ENCODE measurements around the gene USP48.

Gene USP48

DNA sequence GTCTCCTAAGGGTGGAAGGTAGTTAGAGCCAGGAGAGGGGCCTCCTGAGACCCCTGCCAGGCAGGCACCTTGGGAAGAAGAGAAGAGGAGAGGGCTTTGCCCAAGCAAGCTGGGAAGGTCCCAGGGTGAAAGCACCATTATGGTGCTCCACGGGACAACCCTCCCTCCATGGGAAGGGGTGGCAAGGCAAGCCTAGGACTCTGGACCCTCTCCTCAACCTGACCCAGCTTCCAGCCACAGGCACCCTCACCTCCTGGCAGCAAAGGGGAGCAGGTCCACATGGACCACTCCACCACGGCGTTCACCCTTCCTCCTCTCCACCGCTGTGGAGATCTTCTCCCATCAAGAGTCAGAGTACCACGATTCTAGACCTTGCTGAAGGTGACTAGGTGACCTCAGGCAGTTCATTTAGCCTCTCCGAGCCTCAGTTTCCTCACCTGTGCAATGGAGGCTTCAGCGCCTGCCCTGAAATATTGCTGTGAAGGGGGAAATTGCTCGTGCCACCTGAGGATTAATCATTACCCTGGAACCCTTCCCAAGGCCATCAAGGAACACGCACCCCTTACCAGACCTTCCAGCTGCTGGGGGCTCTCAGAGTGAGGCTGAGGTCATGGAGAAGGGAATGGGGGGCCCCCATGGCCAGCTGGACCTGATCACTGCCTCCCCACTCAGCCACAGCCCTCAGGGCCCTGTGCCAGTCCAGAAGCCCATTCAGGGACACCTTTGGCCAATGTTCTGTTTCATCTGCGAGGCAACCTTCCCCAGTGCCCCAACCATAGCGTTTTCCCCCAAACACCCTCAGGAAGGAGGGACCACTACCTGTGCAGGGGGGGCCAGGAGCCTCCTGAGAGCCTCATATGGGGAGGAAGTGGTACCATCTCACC is 115.4 kb downstream of the USP48 start:
- H3K4me3 ChIP-seq (replicated peaks in 1 of 2; ENCODE audit: low read depth in 2 of 2, low read length in 2 of 2), result no peak overlapping the region
- TF ChIP-seq, protein P1, sequence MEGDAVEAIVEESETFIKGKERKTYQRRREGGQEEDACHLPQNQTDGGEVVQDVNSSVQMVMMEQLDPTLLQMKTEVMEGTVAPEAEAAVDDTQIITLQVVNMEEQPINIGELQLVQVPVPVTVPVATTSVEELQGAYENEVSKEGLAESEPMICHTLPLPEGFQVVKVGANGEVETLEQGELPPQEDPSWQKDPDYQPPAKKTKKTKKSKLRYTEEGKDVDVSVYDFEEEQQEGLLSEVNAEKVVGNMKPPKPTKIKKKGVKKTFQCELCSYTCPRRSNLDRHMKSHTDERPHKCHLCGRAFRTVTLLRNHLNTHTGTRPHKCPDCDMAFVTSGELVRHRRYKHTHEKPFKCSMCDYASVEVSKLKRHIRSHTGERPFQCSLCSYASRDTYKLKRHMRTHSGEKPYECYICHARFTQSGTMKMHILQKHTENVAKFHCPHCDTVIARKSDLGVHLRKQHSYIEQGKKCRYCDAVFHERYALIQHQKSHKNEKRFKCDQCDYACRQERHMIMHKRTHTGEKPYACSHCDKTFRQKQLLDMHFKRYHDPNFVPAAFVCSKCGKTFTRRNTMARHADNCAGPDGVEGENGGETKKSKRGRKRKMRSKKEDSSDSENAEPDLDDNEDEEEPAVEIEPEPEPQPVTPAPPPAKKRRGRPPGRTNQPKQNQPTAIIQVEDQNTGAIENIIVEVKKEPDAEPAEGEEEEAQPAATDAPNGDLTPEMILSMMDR (IDR thresholded peaks at IDR 0.05; ENCODE audit: low read depth, low read length), result no peak
- no peak for DNase-seq (ENCODE audit: low read depth in 2 of 2)

DNA sequence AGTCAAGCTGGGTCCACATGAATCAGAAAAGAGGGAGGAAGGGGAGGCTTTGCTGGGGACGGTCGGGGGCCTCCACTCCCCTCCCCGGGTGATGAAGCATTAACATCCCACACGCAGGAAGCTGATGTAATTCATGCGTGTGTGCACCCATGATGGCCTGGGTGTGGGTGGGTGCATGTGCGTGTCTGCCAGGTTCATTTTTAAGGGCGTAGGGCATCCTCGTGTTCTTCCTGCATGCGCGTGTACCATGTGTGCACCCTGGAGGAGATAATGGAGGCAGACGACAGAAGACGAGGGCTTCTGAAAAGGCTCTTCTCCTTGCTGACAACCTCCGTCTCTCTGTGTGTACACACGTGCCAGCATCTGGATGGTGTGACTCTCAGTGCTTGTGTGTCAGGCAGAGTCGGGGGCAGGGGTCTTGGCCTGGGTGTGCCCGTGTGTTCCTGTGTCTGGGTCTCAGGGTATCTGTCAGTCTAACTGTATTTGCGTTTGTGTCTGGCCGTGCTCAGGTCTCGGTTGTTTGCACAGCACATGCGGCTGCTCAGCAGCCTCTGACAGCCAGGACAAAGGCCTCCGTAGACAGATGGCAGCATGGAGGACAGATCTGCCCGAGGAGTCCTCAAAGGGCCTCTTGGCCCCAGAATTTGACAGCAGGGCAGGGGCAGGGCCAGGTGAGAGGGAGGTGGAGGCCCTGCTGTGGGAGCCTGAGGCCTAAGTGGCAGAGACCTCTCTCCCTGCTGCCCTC is 116.2 kb downstream of the USP48 start:
- TF ChIP-seq, protein P1 (IDR thresholded peaks at IDR 0.05; ENCODE audit: low read depth, low read length), result no peak
- no peak overlapping the region for H3K4me3 ChIP-seq (replicated peaks in 1 of 2; ENCODE audit: low read depth in 2 of 2, low read length in 2 of 2)
- DNase-seq (ENCODE audit: low read depth in 2 of 2), result no peak

DNA sequence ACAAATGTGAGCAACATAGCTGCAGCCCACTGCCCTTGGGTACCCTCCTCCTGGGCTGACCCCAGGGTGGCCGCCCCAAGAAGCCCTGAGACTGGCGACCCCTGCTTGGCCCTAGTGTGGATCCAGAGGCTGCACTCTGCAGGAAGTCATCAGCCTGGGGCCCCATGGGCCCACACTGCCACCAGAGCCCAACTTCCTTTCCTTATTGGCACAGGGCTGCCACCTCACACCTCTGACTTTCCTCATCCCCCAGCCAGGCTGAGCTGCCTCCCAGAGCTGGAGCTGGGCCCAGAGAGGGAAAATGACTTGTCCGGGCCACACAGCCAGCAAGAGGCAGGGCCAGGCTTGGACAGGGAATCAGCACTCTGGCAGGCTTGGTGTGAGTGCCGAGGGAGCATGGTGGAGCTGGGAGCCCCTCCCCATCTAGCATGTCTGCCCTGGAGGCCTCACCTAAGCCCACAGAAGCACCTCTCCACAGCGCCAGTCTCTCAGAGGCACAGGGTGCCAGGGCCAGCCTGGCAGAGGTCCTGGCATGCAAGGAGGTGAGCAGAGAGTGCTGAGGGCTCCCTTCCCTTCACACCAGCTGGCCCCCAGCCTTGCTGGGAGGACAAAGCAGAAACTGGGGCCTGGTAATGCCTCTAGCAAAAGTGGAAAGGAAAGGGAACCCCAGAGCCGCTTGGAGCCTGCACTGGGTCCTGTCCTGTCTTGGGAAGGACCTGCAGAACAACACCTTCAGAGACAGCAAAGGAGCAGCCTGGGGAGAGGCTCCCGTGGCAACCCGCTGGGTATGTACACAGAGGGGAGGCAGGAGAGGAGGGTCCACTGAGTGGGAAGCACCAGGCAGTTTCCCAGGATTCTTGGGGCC is 117.0 kb downstream of the USP48 start:
- no peak overlapping the region for H3K4me3 ChIP-seq (replicated peaks in 1 of 2; ENCODE audit: low read depth in 2 of 2, low read length in 2 of 2)
- peak; percentile 29 to 39 for DNase-seq (ENCODE audit: low read depth in 2 of 2)
- TF ChIP-seq, protein P1 (IDR thresholded peaks at IDR 0.05; ENCODE audit: low read depth, low read length), result no peak

DNA sequence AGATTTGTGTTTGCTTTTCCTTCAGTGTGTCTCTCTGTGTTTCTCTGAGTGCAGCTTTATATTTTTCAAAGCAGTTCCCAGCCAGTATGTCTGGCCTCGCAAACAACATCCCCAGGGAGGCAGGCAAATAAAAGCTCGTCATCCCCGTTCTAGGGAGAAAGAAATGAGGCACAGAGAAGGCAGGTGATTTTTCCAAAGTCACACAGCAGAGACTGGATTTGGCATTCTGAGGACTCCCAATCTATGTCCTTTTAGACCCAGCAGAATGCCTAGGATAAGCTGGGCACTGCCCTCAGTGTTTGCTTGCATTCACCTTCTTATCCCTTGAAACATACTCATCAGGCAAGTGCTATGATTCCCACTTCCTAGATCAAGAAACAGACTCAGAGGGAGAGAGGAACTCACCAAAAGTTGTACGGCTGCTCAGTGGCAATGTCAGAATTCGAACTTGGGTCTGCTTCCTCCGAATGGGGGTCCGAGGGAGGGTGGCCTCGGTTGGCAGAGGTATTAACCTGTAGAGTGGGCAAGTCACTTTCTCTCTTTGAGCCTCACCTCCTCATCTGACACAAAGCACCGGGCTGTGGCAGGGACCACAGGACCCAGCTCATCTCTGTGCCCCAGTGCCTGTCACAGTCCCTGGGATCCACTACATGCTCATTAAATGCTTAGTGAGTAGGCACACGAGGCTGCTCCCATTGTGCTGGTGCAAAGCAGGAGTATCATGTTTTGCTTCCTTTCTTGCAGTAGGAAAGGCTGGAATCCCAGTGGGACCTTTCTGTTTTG is 118.0 kb downstream of the USP48 start:
- no peak overlapping the region for H3K4me3 ChIP-seq (replicated peaks in 1 of 2; ENCODE audit: low read depth in 2 of 2, low read length in 2 of 2)
- DNase-seq (ENCODE audit: low read depth in 2 of 2), result no peak
- TF ChIP-seq, protein P1 (IDR thresholded peaks at IDR 0.05; ENCODE audit: low read depth, low read length), result no peak

DNA sequence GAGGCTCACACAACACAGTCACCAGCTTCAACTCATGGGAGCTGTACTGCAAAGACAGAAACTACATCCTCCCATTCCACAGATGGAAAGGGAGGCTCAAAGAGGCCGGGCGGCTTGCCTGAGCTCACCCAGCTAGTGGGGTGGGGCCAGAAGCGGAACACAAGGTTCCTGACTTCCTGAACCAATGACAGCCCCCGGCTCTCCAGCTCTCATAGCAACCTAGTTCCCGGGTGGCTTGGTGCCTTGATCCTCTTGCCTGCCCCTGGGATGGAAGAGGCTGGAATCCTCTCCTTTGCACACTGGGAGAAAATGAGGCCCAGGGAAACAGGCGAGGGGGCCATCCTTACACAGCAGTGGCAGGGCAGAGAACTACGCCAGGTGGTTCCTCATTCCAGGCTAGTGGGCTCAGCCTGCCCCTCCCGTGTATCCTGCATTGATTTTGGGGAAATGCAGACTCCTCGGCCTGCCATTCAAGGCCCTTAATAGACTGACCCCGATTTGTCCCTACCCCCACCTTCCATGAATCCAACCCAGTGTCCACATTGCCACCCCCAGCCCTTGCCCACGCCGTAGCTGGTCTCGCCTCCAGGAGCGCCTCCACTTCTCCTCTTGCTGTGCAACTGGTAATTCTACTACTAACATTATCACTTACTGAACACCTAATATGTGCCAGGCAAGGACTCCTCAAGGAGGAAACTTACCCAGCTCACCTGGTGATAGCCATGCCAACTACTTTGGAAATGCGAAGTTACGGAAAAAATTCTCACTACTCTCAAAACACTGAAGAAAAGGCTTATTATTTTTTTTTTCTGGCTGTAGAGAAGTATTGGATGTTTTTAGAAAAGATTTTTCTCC is 118.8 kb downstream of the USP48 start:
- DNase-seq (ENCODE audit: low read depth in 2 of 2), result no peak
- TF ChIP-seq, protein P1 (IDR thresholded peaks at IDR 0.05; ENCODE audit: low read depth, low read length), result no peak
- no peak overlapping the region for H3K4me3 ChIP-seq (replicated peaks in 1 of 2; ENCODE audit: low read depth in 2 of 2, low read length in 2 of 2)

Data from cardiac fibroblast (primary cell).